RWPE2 (cell line): ENCODE measurements around the gene PPP1R15B.

Experiments used
- ATAC-seq: fragments of 200-7000 bp; cut with Tn5 transposase; 3 replicates; pipeline ENCODE4 v1.9.1; 2021; ENCODE audit warnings: low read depth
- DNase-seq: peaks from one replicate; pipeline ENCODE4 v3.0.0-alpha.2; 2020; ENCODE audit warnings: low spot score
- H3K27ac ChIP-seq: fragments of 450-650 bp; 2 replicates; pipeline ENCODE4 v1.5.1; 2017; ENCODE audit warnings: mild to moderate bottlenecking; ENCODE audit not compliant: poor library complexity, severe bottlenecking
- H3K27me3 ChIP-seq: fragments of 250-450 bp; sonication (Bioruptor Pico); 2 replicates; pipeline ENCODE4 v1.5.1; 2021; ENCODE audit warnings: mild to moderate bottlenecking, moderate library complexity; ENCODE audit not compliant: insufficient read depth, poor library complexity, severe bottlenecking
- H3K36me3 ChIP-seq: fragments of 250-450 bp; sonication (Bioruptor Pico); 2 replicates; pipeline ENCODE4 v1.5.1; 2020; ENCODE audit warnings: low read depth, mild to moderate bottlenecking, moderate library complexity
- H3K4me1 ChIP-seq: fragments of 250-450 bp; sonication (Bioruptor Pico); 2 replicates; pipeline ENCODE4 v1.5.1; 2021; ENCODE audit warnings: mild to moderate bottlenecking, moderate library complexity; ENCODE audit not compliant: insufficient read depth, poor library complexity, severe bottlenecking
- H3K4me3 ChIP-seq: fragments of 250-450 bp; sonication (Bioruptor Pico); 2 replicates; pipeline ENCODE4 v1.5.1; 2021; ENCODE audit warnings: mild to moderate bottlenecking, moderate library complexity; ENCODE audit not compliant: severe bottlenecking
- H3K9me3 ChIP-seq: fragments of 250-450 bp; sonication (Bioruptor Pico); 2 replicates; pipeline ENCODE4 v1.5.1; 2021; ENCODE audit warnings: mild to moderate bottlenecking, moderate library complexity; ENCODE audit not compliant: severe bottlenecking
- TF ChIP-seq, protein P1 (sequence below): fragments of 450-650 bp; IDR thresholded peaks from one replicate; pipeline ENCODE4 v1.5.1; 2017; ENCODE audit warnings: mild to moderate bottlenecking, moderate library complexity; ENCODE audit not compliant: poor library complexity, severe bottlenecking

The PPP1R15B gene

DNA sequence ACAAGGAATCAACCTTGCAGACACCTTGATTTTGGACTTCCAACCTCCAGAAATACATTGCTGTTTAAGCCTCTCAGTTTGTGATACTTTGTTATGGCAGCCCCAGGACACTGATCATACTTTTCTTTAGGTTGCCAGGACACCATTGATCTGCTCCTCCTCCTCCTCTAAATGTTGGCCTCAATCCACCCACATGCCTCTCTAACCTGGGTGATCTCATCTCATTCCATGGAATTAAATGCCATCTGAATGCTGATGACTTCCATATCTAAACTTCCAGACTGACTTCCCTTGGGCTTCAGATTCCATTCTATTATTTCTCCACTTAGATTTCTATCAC, 7.4 kb upstream of the PPP1R15B start:
- TF ChIP-seq, protein P1, sequence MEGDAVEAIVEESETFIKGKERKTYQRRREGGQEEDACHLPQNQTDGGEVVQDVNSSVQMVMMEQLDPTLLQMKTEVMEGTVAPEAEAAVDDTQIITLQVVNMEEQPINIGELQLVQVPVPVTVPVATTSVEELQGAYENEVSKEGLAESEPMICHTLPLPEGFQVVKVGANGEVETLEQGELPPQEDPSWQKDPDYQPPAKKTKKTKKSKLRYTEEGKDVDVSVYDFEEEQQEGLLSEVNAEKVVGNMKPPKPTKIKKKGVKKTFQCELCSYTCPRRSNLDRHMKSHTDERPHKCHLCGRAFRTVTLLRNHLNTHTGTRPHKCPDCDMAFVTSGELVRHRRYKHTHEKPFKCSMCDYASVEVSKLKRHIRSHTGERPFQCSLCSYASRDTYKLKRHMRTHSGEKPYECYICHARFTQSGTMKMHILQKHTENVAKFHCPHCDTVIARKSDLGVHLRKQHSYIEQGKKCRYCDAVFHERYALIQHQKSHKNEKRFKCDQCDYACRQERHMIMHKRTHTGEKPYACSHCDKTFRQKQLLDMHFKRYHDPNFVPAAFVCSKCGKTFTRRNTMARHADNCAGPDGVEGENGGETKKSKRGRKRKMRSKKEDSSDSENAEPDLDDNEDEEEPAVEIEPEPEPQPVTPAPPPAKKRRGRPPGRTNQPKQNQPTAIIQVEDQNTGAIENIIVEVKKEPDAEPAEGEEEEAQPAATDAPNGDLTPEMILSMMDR: no peak
- Histone ChIP-seq H3K4me3 (no peak overlapping the region), H3K36me3 (no peaks in the 10 kb centered on the region), H3K27ac (peak overlapping the region; percentile 96), H3K4me1 (peaks cover 39% of the 10 kb centered on the region), H3K9me3 (no peaks in the 10 kb centered on the region), H3K27me3 (no peaks in the 10 kb centered on the region)
- peak; percentile 15; the same call in 1 of the 3 replicates for ATAC-seq
- no peak for DNase-seq

DNA sequence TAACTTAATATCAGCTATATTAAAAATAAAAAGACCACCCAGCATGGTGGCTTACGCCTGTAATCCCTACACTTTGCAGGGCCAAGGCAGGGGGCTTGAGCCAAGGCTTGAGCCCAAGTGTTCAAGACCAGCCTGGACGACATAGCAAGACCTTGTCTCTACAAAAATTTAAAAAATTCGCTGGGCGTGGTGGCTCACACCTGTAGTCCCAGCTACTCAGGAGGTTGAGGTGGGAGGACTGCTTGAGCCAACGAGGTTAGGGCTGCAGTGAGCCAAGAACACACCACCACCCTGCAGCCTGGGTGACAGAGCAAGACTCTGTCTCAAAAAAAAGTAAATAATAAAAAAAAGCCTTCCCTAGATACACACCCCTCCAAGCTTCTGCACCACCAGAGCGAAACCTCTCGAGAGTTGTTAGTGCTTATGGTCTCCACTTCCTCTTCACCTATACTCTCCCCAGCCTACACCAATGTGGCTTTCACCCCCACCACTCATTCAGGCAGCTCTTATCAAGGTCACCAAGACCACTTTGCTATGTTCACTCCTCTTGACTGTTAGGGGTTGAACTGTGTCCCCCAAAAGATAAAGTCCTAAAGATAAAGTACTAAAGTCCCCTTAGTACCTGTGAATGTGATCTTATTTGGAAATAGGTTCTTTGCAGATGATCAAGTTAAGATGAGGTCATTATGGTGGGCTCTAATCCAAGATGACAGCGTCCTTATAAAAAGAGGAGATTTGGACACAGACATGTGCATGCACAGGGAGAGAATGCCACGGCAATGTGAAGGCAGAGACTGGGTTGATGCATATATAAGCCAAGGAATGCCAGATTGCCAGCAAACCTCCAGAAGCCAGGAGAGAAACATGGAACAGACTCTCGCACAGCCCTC, 6.8 kb upstream of the PPP1R15B start:
- no peaks in the 10 kb centered on the region for H3K36me3 ChIP-seq
- no peaks in the 10 kb centered on the region for H3K9me3 ChIP-seq
- H3K27me3 ChIP-seq: no peaks in the 10 kb centered on the region
- ATAC-seq (no peak), DNase-seq (no peak)
- H3K27ac ChIP-seq: peak overlapping the region; percentile 96
- H3K4me1 ChIP-seq: peaks cover 39% of the 10 kb centered on the region
- H3K4me3 ChIP-seq: no peak overlapping the region
- TF ChIP-seq, protein P1: no peak

DNA sequence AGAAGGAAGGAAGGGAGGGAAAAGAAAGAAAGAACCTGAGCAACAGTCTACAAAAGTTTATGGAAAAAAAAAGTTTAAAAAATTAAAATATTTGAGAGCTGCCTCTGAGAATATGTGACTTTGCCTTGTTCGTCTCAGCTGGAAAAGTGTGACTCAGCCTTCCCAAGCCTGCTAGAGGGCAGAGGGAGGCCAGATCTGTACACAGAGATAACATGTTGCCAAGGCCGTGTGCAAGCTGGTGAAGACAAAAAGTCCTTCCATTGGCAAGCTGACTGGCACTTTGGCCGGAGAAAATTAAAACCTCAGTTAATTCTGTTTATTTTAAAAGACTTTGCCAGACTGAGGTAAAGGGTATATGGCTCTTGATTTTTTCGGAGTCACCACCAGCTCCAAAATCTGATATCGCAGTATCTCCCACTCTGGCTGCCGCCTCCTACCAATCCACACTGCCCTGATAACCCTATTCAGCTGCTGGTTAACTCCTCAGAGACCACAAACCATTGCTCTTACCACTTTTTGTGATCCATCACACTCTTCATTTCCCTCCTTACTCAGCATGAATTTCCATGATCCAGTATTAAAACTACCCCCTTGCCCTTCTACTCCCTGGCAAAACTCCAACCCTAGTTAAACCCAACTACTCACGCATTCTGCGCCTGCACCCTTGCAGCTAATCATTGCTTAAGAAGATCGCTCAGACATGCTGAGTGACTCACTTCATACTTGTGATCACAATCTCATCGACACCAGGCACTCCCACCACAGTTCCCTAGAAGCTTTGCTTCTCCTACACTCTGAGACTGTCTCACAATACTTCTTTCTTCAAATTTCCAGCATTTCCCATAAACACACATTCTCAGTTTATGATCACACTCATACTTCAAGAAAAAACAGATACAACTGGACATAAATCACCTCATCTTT, 5.7 kb upstream of the PPP1R15B start:
- Histone ChIP-seq H3K27me3 (no peaks in the 10 kb centered on the region), H3K27ac (peak overlapping the region; percentile 96), H3K4me1 (peaks cover 33% of the 10 kb centered on the region), H3K4me3 (no peak overlapping the region), H3K9me3 (no peaks in the 10 kb centered on the region), H3K36me3 (no peaks in the 10 kb centered on the region)
- peak; percentile 92 for ATAC-seq
- DNase-seq: peak; percentile 88
- TF ChIP-seq, protein P1: no peak

DNA sequence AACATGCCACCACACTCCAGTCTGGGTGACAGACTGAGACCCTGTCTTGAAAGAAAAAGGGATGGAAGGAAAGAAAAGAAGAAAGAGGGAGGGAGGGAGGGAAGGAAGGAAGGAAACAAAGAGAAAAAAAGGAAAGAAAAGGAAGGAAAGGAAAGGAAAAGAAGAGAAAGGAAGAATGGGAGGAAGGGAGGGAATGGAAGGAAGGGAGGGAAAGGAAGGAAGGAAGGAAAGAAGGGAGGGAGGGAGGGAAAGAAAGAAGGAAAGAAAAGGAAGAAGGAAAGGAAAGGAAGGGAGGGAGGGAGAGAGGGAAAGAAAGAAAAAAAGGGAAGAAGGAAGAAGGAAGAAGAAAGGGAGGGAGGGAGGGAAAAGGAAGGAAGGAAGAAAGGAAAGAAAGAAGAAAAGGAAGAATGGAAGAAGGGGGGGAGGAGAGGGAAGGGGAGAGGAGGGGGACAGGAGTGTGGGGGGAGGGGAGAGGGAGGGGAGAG, 5.0 kb upstream of the PPP1R15B start:
- ATAC-seq: no peak
- Histone ChIP-seq H3K27ac (peak overlapping the region; percentile 96), H3K4me3 (no peak overlapping the region), H3K36me3 (no peaks in the 10 kb centered on the region), H3K9me3 (no peaks in the 10 kb centered on the region), H3K27me3 (no peaks in the 10 kb centered on the region), H3K4me1 (peaks cover 34% of the 10 kb centered on the region)
- TF ChIP-seq, protein P1: no peak
- DNase-seq: no peak
